ENCODE data around the gene ADGRG1.
A peak's percentile ranks its signal among the peaks of the same experiment; 100 is the strongest.

Gene ADGRG1

DNA sequence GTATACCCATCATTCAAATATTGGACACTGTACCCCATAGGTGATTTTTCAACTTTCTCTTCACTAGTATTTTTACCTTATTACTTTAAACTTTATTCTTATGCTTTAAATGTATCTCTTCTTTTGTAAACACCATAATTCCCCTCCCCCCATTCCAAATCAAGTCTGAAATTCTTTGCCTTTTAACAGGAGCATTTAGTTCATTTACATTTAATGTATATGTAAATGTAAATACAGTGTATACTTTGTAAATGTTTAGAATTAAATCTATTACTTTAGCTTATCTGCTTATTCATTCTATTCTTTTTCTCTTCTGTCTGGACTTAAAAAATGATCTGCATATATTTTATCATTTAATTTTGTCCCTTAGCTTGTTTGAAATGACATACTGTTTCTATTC is 30.0 kb upstream of the ADGRG1 start:
- DNase-seq (ENCODE audit: low spot score): no peak
- in situ Hi-C loops (cut with MboI; ENCODE audit: low pct_unique_long_range_greater_than_20kb, low sequenced_read_pairs, unreplicated experiment): no loop called here
- TF ChIP-seq, protein P1, sequence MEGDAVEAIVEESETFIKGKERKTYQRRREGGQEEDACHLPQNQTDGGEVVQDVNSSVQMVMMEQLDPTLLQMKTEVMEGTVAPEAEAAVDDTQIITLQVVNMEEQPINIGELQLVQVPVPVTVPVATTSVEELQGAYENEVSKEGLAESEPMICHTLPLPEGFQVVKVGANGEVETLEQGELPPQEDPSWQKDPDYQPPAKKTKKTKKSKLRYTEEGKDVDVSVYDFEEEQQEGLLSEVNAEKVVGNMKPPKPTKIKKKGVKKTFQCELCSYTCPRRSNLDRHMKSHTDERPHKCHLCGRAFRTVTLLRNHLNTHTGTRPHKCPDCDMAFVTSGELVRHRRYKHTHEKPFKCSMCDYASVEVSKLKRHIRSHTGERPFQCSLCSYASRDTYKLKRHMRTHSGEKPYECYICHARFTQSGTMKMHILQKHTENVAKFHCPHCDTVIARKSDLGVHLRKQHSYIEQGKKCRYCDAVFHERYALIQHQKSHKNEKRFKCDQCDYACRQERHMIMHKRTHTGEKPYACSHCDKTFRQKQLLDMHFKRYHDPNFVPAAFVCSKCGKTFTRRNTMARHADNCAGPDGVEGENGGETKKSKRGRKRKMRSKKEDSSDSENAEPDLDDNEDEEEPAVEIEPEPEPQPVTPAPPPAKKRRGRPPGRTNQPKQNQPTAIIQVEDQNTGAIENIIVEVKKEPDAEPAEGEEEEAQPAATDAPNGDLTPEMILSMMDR (IDR thresholded peaks at IDR 0.05; ENCODE audit: extremely low read depth, insufficient read depth, missing control alignments): no peak

GRCh38 chr16:57600048-57600835 is 28.2 kb upstream of the ADGRG1 start:
- TF ChIP-seq, protein P1 (IDR thresholded peaks at IDR 0.05; ENCODE audit: extremely low read depth, insufficient read depth, missing control alignments): peak; percentile 95
- in situ Hi-C loops (cut with MboI; ENCODE audit: low pct_unique_long_range_greater_than_20kb, low sequenced_read_pairs, unreplicated experiment): no loop called here
- no peak for DNase-seq (ENCODE audit: low spot score)

DNA sequence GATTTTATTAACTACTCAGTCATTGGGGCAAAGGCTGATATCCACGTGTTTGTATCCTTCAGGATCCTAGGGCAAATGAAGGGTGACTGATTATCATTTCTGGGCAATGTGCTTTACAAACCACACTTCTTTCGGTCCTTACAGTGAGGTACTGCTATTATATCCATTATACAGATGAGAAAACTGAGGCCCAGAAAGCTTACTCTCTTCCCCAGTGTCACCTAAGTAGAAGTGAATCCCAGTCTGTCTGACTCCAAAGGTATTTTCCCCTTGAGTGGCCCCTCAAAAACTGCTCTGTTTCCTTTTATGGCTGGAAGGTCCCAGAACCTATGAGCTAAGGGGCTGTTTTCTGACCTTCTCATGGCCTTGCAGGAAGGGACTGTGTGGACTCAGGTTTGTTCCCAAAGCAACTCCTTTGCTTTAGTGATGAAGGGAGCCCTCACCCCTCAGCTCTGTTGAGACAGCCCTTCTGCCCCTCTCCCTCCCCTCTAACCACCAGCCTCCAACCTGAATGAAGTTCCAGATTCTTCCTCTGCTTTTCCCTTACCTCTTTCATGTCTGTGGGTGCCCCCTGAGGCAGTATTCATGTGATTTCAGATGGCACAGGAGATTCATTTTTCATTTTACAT is 27.4 kb upstream of the ADGRG1 start:
- no peak for DNase-seq (ENCODE audit: low spot score)
- in situ Hi-C loops (cut with MboI; ENCODE audit: low pct_unique_long_range_greater_than_20kb, low sequenced_read_pairs, unreplicated experiment): no loop called here
- TF ChIP-seq, protein P1 (IDR thresholded peaks at IDR 0.05; ENCODE audit: extremely low read depth, insufficient read depth, missing control alignments): no peak

DNA sequence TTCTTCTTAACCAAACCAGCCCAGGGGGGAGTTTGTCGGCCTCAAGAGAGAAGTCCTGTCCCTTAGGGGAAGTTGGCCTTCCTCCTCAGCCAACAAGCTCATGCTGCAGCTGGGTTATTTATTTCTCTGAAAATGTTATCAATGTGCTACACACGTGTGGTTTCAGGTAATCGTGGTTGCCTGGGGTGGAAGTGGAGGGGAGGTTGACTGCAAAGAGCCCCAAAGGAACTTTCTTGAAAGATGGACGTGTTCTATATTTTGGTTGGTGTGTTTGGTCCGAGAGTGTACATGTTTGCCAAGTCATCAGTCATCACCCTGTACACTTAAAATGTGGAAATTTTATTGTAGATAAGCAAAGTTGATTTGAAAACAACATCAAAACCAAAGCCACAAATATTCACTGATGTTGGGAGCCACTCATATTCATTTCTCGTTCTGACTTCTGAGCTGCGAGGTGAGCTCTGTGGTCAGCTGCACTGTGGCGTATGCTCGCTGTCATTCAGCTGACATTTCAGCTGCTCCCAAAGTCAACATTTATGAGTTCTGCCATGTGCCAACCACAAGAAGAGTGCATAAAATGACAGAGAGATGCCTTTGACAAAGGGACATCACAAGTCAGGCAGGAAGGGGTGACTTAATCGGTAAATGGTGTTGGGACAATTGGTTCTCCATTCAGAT is 26.5 kb upstream of the ADGRG1 start:
- TF ChIP-seq, protein P1 (IDR thresholded peaks at IDR 0.05; ENCODE audit: extremely low read depth, insufficient read depth, missing control alignments): no peak
- in situ Hi-C loops (cut with MboI; ENCODE audit: low pct_unique_long_range_greater_than_20kb, low sequenced_read_pairs, unreplicated experiment): no loop called here
- DNase-seq (ENCODE audit: low spot score): peak; percentile 68

- TF ChIP-seq, protein P1 (IDR thresholded peaks at IDR 0.05; ENCODE audit: extremely low read depth, insufficient read depth, missing control alignments): no peak
- no peak for DNase-seq (ENCODE audit: low spot score)
- in situ Hi-C loops (cut with MboI; ENCODE audit: low pct_unique_long_range_greater_than_20kb, low sequenced_read_pairs, unreplicated experiment): no loop called here
Observed at GRCh38 chr16:57603115-57604024, 25.1 kb upstream of the ADGRG1 start.

GRCh38 chr16:57604177-57604576 is 24.3 kb upstream of the ADGRG1 start:
- TF ChIP-seq, protein P1 (IDR thresholded peaks at IDR 0.05; ENCODE audit: extremely low read depth, insufficient read depth, missing control alignments): no peak
- DNase-seq (ENCODE audit: low spot score): no peak
- in situ Hi-C loops (cut with MboI; ENCODE audit: low pct_unique_long_range_greater_than_20kb, low sequenced_read_pairs, unreplicated experiment): no loop called here

Measured in GM13977 (cell line).